ENCODE data around the gene RNU1-1.
"Not testable (repeated sequence)": the region's sequence is repeated elsewhere in the genome, so short reads cannot be mapped to it uniquely, and the experiment has no call there.

DNA sequence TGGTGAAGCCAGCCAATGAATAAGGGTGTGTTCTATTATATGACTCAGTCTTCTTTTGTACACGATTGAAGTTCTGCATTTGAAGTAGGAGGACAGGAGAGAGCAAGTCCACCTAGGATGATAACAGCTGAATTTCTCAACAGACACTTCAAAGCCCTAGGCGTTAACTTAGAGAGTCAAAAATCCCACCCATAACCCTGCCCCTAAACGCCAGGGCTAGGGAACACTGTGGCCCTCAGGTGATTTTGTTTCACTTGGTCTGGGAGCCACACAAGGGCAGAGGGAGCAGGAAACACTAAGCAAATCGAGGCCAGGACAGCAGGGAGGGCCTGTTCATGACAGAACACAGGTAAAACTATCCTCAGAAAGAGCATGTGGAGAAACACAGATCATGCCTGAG, 47.0 kb upstream of the RNU1-1 start:
- TF ChIP-seq, protein P1, sequence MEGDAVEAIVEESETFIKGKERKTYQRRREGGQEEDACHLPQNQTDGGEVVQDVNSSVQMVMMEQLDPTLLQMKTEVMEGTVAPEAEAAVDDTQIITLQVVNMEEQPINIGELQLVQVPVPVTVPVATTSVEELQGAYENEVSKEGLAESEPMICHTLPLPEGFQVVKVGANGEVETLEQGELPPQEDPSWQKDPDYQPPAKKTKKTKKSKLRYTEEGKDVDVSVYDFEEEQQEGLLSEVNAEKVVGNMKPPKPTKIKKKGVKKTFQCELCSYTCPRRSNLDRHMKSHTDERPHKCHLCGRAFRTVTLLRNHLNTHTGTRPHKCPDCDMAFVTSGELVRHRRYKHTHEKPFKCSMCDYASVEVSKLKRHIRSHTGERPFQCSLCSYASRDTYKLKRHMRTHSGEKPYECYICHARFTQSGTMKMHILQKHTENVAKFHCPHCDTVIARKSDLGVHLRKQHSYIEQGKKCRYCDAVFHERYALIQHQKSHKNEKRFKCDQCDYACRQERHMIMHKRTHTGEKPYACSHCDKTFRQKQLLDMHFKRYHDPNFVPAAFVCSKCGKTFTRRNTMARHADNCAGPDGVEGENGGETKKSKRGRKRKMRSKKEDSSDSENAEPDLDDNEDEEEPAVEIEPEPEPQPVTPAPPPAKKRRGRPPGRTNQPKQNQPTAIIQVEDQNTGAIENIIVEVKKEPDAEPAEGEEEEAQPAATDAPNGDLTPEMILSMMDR (IDR thresholded peaks at IDR 0.05) = not testable (repeated sequence)
- TF ChIP-seq POLR2A (IDR thresholded peaks at IDR 0.05) = not testable (repeated sequence)
